Endothelial cell of umbilical vein (primary cell): ENCODE data around the gene AGAP5. TPM values are rescaled to one million over a fixed set of nuclear protein-coding genes. Genes with fewer than 3 reads are reported as not detected.

Experiments used
- BruUV-seq: library from RNA; stranded (reverse); fragments of 400-500 nt; replicated peaks from 2 replicates; lab custom pipeline; 2021; lab: Mats Ljungman, UMichigan
- CTCF ChIA-PET: fragments of 300-600, 350-600 bp; sonication (Branson Sonifier 250); formaldehyde crosslinking; loops from one replicate; lab custom pipeline; 2021; ENCODE audit warnings: antibody characterized with exemption, inconsistent platforms; lab: Charles Lee
- POLR2A ChIA-PET: fragments of 300-600, 350-600 bp; sonication (Branson Sonifier 250); formaldehyde crosslinking; loops from one replicate; lab custom pipeline; 2021; ENCODE audit warnings: antibody characterized with exemption, inconsistent platforms; lab: Charles Lee
- DNase-seq: peaks from one replicate; pipeline ENCODE4 v3.0.0-alpha.2; 2011; ENCODE audit warnings: low read depth, low spot score
- FAIRE-seq: peaks from 2 replicates; lab custom pipeline; 2011; peaks lifted over from hg19 to GRCh38; lab: Jason Lieb, UNC
- H2AFZ ChIP-seq: 2 replicates; pipeline ENCODE4 v1.6.0; 2012; ENCODE audit warnings: low read depth, low read length, control low read depth, inconsistent platforms
- H3K27ac ChIP-seq: 2 replicates; pipeline ENCODE4 v1.5.1; 2011; ENCODE audit warnings: low read depth, mild to moderate bottlenecking, control low read depth, low read length, moderate library complexity; ENCODE audit not compliant: insufficient read depth
- H3K27me3 ChIP-seq, 2 experiments: 2 replicates each; pipeline versions ENCODE4 v1.6.0 to v1.6.1; 2011; ENCODE audit warnings: low read length in 2 of 2, mixed read lengths in 1 of 2; ENCODE audit not compliant: control insufficient read depth in 2 of 2, insufficient read depth in 2 of 2
- H3K36me3 ChIP-seq, 2 experiments: 2 replicates in 1 of 2; 3 replicates in 1 of 2; pipeline ENCODE4 v1.5.1; 2011; ENCODE audit warnings: low read length in 2 of 2, mild to moderate bottlenecking in 1 of 2, moderate library complexity in 1 of 2; ENCODE audit not compliant: control insufficient read depth in 2 of 2, insufficient read depth in 2 of 2; ENCODE audit errors: extremely low read depth in 1 of 2
- H3K4me1 ChIP-seq: 3 replicates; pipeline ENCODE4 v1.5.1; 2011; ENCODE audit warnings: mild to moderate bottlenecking, low read length; ENCODE audit not compliant: control insufficient read depth, insufficient read depth; ENCODE audit errors: extremely low read depth
- H3K4me2 ChIP-seq: 2 replicates; pipeline ENCODE4 v1.6.1; 2011; ENCODE audit warnings: low read length, control low read depth, mixed read lengths; ENCODE audit not compliant: insufficient read depth
- H3K4me3 ChIP-seq, 3 experiments: fragments of 200-600 bp in 1 of 3; sonication (generic), shearing (Covaris generic) in 1 of 3; replicated peaks in 1 of 3; 2 replicates each; pipeline ENCODE4 v1.5.1; 2011 to 2016; ENCODE audit warnings: control low read depth in 3 of 3, low read length in 3 of 3, mild to moderate bottlenecking in 2 of 3, inconsistent platforms in 1 of 3, low read depth in 1 of 3, moderate library complexity in 1 of 3; ENCODE audit not compliant: insufficient read depth in 1 of 3
- H3K79me2 ChIP-seq: 2 replicates; pipeline ENCODE4 v1.6.0; 2012; ENCODE audit warnings: low read length, inconsistent platforms; ENCODE audit not compliant: control insufficient read depth, insufficient read depth
- H3K9ac ChIP-seq: replicated peaks from 2 replicates; pipeline ENCODE3; 2011; ENCODE audit warnings: low read length, control low read depth; ENCODE audit not compliant: insufficient read depth; ENCODE audit errors: extremely low read depth
- H3K9me1 ChIP-seq: replicated peaks from 3 replicates; pipeline ENCODE4 v1.6.0; 2011; ENCODE audit warnings: mild to moderate bottlenecking, low read length; ENCODE audit not compliant: control insufficient read depth, insufficient read depth; ENCODE audit errors: extremely low read depth
- H3K9me3 ChIP-seq: replicated peaks from 2 replicates; pipeline ENCODE4 v1.5.1; 2012; ENCODE audit warnings: low read length, inconsistent platforms; ENCODE audit not compliant: control insufficient read depth, insufficient read depth
- H4K20me1 ChIP-seq: replicated peaks from 2 replicates; pipeline ENCODE3; 2011; ENCODE audit warnings: mild to moderate bottlenecking, low read length; ENCODE audit not compliant: control insufficient read depth, insufficient read depth; ENCODE audit errors: extremely low read depth
- EZH2 ChIP-seq: IDR thresholded peaks from 2 replicates; pipeline ENCODE4 v1.6.1; 2012; ENCODE audit warnings: borderline replicate concordance, low read depth, mild to moderate bottlenecking, moderate library complexity, low read length, inconsistent platforms; ENCODE audit not compliant: severe bottlenecking
- FOS ChIP-seq: IDR thresholded peaks from 2 replicates; pipeline ENCODE4 v1.6.1; 2011; ENCODE audit warnings: mild to moderate bottlenecking, low read length, moderate library complexity, borderline replicate concordance; ENCODE audit not compliant: insufficient read depth
- GATA2 ChIP-seq: IDR thresholded peaks from 2 replicates; pipeline ENCODE4 v1.7.0; 2011; ENCODE audit warnings: low read depth, mild to moderate bottlenecking, moderate library complexity, mixed read lengths, low read length; ENCODE audit not compliant: insufficient read length, insufficient read depth
- JUN ChIP-seq: IDR thresholded peaks from 2 replicates; pipeline ENCODE4 v1.6.1; 2011; ENCODE audit warnings: borderline replicate concordance, low read depth; ENCODE audit not compliant: insufficient read length, insufficient read depth
- POLR2A ChIP-seq: IDR thresholded peaks from 2 replicates; pipeline ENCODE4 v1.6.1; 2012; ENCODE audit warnings: low read depth, mild to moderate bottlenecking, control low read depth, low read length
- POLR2AphosphoS5 ChIP-seq: IDR thresholded peaks from 2 replicates; pipeline ENCODE4 v1.6.1; 2012; ENCODE audit warnings: low read depth, mild to moderate bottlenecking, control low read depth, low read length, moderate library complexity; ENCODE audit not compliant: insufficient read depth
- dilution Hi-C: fragments of 300-500 bp; cut with MboI; formaldehyde crosslinking; loops from one replicate; pipeline ENCODE4 v1.15.0; 2019; ENCODE audit warnings: low sequenced_read_pairs; ENCODE audit not compliant: extremely low pct_ligation_motif_present
- intact Hi-C: fragments of 100-400 bp; cut with micrococcal nuclease; formaldehyde crosslinking; loops from one replicate; pipeline ENCODE4 v1.10.0; 2022
- polyA plus RNA-seq, 4 experiments: library from polyadenylated mRNA; depleted of rRNA in 3 of 4; stranded (reverse) in 3 of 4; unstranded in 1 of 4; fragments of >200 nt; gene quantifications; 2 replicates each; pipeline versions ENCODE4 v1.2.1 to v1.2.3, GENCODE V29; 2011 to 2012; ENCODE audit warnings: missing spikeins in 1 of 4
- total RNA-seq: library from RNA; stranded (reverse); gene quantifications from 2 replicates; pipeline ENCODE4 v1.2.3, GENCODE V29; 2021
- TF ChIP-seq, protein P1 (sequence below), 2 donors: IDR thresholded peaks; 1 replicate in 1 of 2; 2 replicates in 1 of 2; pipeline ENCODE4 v1.5.1; 2011; ENCODE audit warnings: low read length in 2 of 2, mild to moderate bottlenecking in 2 of 2, moderate library complexity in 2 of 2, control low read depth in 1 of 2, inconsistent platforms in 1 of 2, low read depth in 1 of 2; ENCODE audit not compliant: insufficient read depth in 1 of 2; ENCODE audit errors: extremely low read depth in 1 of 2
- TF ChIP-seq, protein P2 (sequence below): IDR thresholded peaks from 2 replicates; pipeline ENCODE4 v1.6.1; 2011; ENCODE audit not compliant: insufficient read depth, insufficient read length

The AGAP5 gene
- total and polyA plus RNA-seq, 2 donors (not counting 3 experiments of a cell fraction or from before 2014, with no cell fraction given): 4.4 to 7.7 TPM

DNA sequence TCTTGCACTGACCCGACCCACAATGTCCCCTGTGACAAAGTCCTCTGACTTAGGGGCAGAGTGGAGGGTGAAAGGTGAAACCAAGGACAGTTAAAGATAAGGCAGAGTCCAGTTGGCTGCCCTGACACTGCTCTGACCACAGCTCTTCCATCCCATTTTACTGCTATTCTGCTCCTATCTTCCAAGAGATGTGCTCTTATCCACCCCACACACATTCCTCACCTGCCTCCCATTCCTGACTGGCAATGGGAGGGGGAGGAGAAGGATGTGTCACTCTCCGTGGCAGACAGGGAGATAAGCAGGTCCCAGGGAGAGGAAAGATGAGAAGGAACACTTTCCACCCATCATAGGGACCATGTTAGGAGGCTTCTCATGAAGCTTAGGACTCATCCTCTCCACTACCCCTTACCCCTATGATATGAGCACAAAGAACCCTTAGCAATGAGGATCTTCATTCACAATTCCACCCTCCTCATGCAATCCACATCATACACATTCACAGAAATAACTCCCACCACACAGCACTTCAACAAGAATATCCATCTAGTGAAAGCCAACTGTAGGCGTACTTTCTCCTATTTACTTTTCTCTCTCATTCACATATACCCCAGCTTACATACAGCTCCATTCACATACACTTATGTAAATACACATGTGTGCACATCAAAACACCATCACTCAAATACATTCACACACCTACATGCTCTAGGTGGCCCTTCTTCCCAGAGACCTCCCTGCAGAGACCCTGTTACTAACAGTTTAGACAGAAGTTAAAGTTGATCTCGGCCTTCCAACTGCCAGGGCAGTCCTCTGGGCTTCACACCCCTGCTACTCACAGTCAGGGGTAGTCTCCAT lies 48.7 kb downstream of the AGAP5 start:
- Histone ChIP-seq H3K4me2 (no peak overlapping the region), H3K9ac (no peak overlapping the region), H3K9me1 (no peaks in the 10 kb centered on the region), H3K27ac (no peak overlapping the region), H3K79me2 (no peaks in the 10 kb centered on the region), H2AFZ (no peak overlapping the region), H3K4me1 (peaks cover 2% of the 10 kb centered on the region), H3K9me3 (no peaks in the 10 kb centered on the region), H3K4me3 (no peak overlapping the region), H4K20me1 (no peaks in the 10 kb centered on the region), H3K36me3 (no peaks in the 10 kb centered on the region), H3K27me3 (peaks cover 0 to 8% of the 10 kb centered on the region in 2 experiments)
- FAIRE-seq (no peak), DNase-seq (no peak)
- POLR2A ChIA-PET: no interaction called here
- no TSS peak for BruUV-seq
- TF ChIP-seq EZH2 (no peak), JUN (no peak), FOS (no peak), POLR2AphosphoS5 (no peak), POLR2A (no peak), GATA2 (no peak)
- TF ChIP-seq, protein P1, sequence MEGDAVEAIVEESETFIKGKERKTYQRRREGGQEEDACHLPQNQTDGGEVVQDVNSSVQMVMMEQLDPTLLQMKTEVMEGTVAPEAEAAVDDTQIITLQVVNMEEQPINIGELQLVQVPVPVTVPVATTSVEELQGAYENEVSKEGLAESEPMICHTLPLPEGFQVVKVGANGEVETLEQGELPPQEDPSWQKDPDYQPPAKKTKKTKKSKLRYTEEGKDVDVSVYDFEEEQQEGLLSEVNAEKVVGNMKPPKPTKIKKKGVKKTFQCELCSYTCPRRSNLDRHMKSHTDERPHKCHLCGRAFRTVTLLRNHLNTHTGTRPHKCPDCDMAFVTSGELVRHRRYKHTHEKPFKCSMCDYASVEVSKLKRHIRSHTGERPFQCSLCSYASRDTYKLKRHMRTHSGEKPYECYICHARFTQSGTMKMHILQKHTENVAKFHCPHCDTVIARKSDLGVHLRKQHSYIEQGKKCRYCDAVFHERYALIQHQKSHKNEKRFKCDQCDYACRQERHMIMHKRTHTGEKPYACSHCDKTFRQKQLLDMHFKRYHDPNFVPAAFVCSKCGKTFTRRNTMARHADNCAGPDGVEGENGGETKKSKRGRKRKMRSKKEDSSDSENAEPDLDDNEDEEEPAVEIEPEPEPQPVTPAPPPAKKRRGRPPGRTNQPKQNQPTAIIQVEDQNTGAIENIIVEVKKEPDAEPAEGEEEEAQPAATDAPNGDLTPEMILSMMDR (IDR thresholded peaks at IDR 0.05; ENCODE audit: extremely low read depth in 1 of 2, insufficient read depth in 1 of 2, low read depth in 1 of 2, low read length in 2 of 2): no peak
- TF ChIP-seq, protein P2, sequence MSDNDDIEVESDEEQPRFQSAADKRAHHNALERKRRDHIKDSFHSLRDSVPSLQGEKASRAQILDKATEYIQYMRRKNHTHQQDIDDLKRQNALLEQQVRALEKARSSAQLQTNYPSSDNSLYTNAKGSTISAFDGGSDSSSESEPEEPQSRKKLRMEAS: no peak
- intact Hi-C loops: no loop called here
- dilution Hi-C loops: no loop called here
- CTCF ChIA-PET: interaction anchor here (1.5 to 1.9 kb wide), 3 partner anchors 11 to 386 kb away, joined by 5 to 6 read pairs (median 5); no protein-coding TSS in a partner anchor
